HG03565 (cell line): ENCODE measurements around the gene NAT8.
"Not testable (repeated sequence)": the region's sequence is repeated elsewhere in the genome, so short reads cannot be mapped to it uniquely, and the experiment has no call there.

ENCODE experiments used
- ATAC-seq: cut with Tn5 transposase; IDR thresholded peaks from one replicate; pipeline ENCODE4 v1.9.1; 2021; ENCODE audit warnings: mild to moderate bottlenecking, moderate library complexity; ENCODE audit not compliant: unreplicated experiment

Gene NAT8

GRCh38 chr2:73642338-73643018 is at the start of gene NAT8:
Gene NAT8 (minus strand): TSS chr2:73642422. CDS start chr2:73641628, 794 bp downstream.
- no peak for ATAC-seq

- peak; percentile 70 for ATAC-seq
Observed at GRCh38 chr2:73690372-73691088, 48.3 kb upstream of the NAT8 start.

- not testable (repeated sequence) for ATAC-seq
Observed at GRCh38 chr2:73688494-73688893, 46.3 kb upstream of the NAT8 start.

GRCh38 chr2:73685764-73686438 is 43.7 kb upstream of the NAT8 start:
- no peak for ATAC-seq

- not testable (repeated sequence) for ATAC-seq
Observed at GRCh38 chr2:73684905-73685304, 42.7 kb upstream of the NAT8 start.

- not testable (repeated sequence) for ATAC-seq
Observed at GRCh38 chr2:73684325-73684724, 42.1 kb upstream of the NAT8 start.

GRCh38 chr2:73679951-73680571 is 37.8 kb upstream of the NAT8 start:
- not testable (repeated sequence) for ATAC-seq

- not testable (repeated sequence) for ATAC-seq
Observed at GRCh38 chr2:73679237-73679636, 37.0 kb upstream of the NAT8 start.

GRCh38 chr2:73678008-73678407 is 35.8 kb upstream of the NAT8 start:
- not testable (repeated sequence) for ATAC-seq

- not testable (repeated sequence) for ATAC-seq
Observed at GRCh38 chr2:73676211-73676610, 34.0 kb upstream of the NAT8 start.

GRCh38 chr2:73674696-73675157 is 32.5 kb upstream of the NAT8 start:
- ATAC-seq = not testable (repeated sequence)

GRCh38 chr2:73669976-73670375 is 27.8 kb upstream of the NAT8 start:
- not testable (repeated sequence) for ATAC-seq

GRCh38 chr2:73667239-73667638 is 25.0 kb upstream of the NAT8 start:
- ATAC-seq = not testable (repeated sequence)

- ATAC-seq = no peak
Observed at GRCh38 chr2:73654175-73654574, 12.0 kb upstream of the NAT8 start.

GRCh38 chr2:73652348-73652747 is 10.1 kb upstream of the NAT8 start:
- ATAC-seq = no peak

- ATAC-seq = no peak
Observed at GRCh38 chr2:73651591-73652230, 9.5 kb upstream of the NAT8 start.

GRCh38 chr2:73647690-73648089 is 5.5 kb upstream of the NAT8 start:
- ATAC-seq = not testable (repeated sequence)

GRCh38 chr2:73641767-73642062 is 507 bp downstream of the NAT8 start:
- no peak for ATAC-seq

- no peak for ATAC-seq
Observed at GRCh38 chr2:73640946-73641766, 1.1 kb downstream of the NAT8 start.

- ATAC-seq = no peak
Observed at GRCh38 chr2:73640511-73640911, 1.7 kb downstream of the NAT8 start.
